HG02885 (cell line): ENCODE results near the gene PTGDS.

Experiments used
- ATAC-seq: cut with Tn5 transposase; IDR thresholded peaks from one replicate; pipeline ENCODE4 v1.9.1; 2021; ENCODE audit warnings: mild to moderate bottlenecking; ENCODE audit not compliant: unreplicated experiment, poor library complexity

Gene PTGDS

DNA sequence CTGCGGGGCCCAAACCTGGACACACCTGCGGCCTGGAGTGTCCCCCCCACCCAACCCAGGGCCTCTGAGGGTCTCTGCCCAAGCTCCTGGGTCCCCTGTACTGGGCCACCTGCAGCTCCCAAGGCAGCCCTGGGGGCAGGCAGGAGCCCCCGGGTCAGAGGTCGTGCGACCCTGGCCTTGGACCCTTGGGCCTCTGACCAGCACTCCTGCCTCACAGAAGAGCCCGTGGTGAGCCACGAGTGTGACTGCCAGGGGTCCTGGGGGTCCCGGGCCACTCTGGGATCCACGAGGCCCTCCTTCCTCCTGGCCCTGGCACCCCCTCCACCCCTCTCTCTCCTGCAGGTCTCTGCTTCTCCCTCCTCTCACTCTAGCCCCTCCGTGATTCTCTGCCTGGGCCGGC lies 5.0 kb upstream of the PTGDS start:
- ATAC-seq, result no peak

- no peak for ATAC-seq
Observed at GRCh38 chr9:136972743-136973142, 4.6 kb upstream of the PTGDS start.

GRCh38 chr9:136973618-136974617 lies 3.4 kb upstream of the PTGDS start:
- no peak for ATAC-seq

- no peak for ATAC-seq
Observed at GRCh38 chr9:136974817-136975535, 2.3 kb upstream of the PTGDS start.

DNA sequence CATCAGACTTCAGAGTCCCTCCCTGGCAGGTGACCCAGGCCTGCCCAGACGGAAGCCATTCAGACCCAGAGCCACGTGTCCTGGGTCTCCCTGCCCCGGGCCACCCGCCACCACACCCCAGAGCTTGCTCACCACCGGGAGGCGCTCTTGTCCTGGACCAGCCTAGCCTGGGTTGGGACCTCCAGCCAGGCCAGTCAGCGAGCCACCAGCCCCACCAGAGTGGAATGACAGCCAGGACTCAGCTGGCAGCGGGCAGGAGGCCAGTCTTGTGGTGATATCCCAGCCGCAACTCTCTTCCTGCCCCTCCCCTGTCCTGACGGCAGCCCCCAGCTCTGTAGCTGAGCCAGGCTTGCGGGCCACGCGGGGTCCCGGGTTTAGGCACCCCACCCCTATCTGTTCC lies 1.7 kb upstream of the PTGDS start:
- no peak for ATAC-seq

- ATAC-seq, result no peak
Observed at GRCh38 chr9:136977649-136978072, 357 bp downstream of the PTGDS start.

- no peak for ATAC-seq
Observed at GRCh38 chr9:136978073-136978864, 965 bp downstream of the PTGDS start.

GRCh38 chr9:136978865-136979544 lies 1.7 kb downstream of the PTGDS start:
- no peak for ATAC-seq

DNA sequence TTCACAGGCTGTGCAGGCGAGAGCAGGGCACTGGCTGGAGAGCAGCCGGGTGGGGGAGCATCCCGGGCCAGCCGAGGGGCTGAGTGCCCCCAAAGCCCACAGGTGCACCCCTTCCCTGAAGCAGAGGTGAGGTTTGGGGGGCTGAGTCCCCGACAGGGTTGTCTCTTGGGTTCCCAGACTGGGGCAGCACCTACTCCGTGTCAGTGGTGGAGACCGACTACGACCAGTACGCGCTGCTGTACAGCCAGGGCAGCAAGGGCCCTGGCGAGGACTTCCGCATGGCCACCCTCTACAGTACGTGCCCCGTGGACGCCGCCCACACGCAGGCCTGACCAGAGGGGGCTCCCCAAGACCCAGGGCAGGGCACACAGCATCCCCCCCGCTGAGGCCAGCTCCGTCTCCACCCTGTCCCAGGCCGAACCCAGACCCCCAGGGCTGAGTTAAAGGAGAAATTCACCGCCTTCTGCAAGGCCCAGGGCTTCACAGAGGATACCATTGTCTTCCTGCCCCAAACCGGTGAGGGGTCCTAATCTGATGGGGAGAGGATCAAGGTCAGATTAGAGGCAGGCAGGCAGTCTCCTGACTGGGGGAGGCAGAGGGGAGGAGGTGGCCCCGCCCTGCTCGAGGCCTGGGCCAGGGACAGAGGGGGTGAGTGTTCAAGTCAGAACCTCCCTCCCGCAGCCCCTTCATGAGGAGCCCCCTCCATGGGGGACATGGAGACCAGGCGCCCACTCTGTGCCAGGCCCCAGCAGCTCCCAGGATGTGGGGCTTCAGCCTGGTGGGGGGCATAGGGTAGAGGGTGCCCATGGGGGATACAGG lies 2.7 kb downstream of the PTGDS start:
- no peak for ATAC-seq

GRCh38 chr9:136980669-136981478 lies 3.6 kb downstream of the PTGDS start:
- ATAC-seq, result no peak

- no peak for ATAC-seq
Observed at GRCh38 chr9:136981588-136982231, 4.4 kb downstream of the PTGDS start.

GRCh38 chr9:136982232-136983051 lies 5.1 kb downstream of the PTGDS start, which contains the start of gene LCNL1:
LCNL1 (plus strand) TSS chr9:136982993; CDS start chr9:136983587, 594 bp downstream.
- no peak for ATAC-seq

DNA sequence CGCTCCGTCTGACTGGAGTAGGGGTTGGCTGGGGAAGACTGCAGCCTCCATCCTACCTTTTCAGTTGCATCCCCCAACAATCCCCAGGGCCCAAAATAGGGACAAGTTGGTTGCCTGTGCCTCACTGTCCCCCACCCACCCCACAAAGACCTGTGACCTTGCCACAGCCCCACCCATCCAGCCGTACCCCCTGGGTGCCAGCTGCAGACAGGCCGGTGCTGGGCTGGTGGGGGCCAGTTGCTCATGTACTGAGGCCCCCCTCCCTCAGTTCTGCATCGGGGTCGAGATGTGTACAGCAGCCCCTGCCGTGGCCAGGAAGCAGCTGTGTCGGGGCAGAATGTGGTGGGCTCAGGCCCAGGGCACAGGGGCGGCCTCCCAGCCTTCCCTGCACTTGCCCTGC lies 5.9 kb downstream of the PTGDS start:
- ATAC-seq, result no peak

GRCh38 chr9:136983656-136984314 lies 6.5 kb downstream of the PTGDS start:
- ATAC-seq, result no peak

GRCh38 chr9:136984464-136985026 lies 7.2 kb downstream of the PTGDS start:
- ATAC-seq, result no peak

GRCh38 chr9:136985027-136985602 lies 7.8 kb downstream of the PTGDS start:
- ATAC-seq, result no peak
